ENCODE measurements around the gene USP34. TPM values are rescaled to one million over a fixed set of nuclear protein-coding genes. Genes with fewer than 3 reads are reported as not detected.
"Not testable (repeated sequence)": the region's sequence is repeated elsewhere in the genome, so short reads cannot be mapped to it uniquely, and the experiment has no call there.

USP34 gene
- total and polyA plus RNA-seq, 5 donors from 2014 or later = 16.6 to 197 (median 17.7) TPM

DNA sequence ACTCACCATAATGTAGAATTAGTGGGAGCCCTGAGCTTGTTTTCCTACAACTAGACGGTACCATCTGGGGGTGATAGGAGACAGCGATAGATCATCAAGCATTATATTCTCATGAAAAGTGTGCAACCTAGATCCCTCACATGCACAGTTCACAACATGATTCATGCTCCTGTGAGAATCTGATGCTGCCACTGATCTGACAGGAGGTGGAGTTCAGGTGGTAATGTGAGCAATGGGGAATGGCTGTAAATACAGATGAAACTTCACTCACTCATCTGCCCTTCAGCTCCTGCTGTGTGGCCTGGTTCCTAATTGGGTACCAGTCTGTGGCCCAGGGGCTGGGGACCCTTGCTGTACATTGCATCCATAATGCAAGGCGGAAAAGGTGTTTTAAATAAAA is 60.7 kb downstream of the USP34 start:
- no peaks in the 10 kb centered on the region for H3K27me3 Mint-ChIP-seq
- ATAC-seq (ENCODE audit: low read depth in 2 of 2) (no peak), DNase-seq (no peak)
- Histone ChIP-seq H3K4me1 (ENCODE audit: control insufficient read depth, insufficient read depth, low read length, poor library complexity, severe bottlenecking) (no peaks in the 10 kb centered on the region), H3K27ac (ENCODE audit: insufficient read depth, low read length, poor library complexity, severe bottlenecking) (no peak overlapping the region), H3K36me3 (ENCODE audit: control insufficient read depth, insufficient read depth, low read length) (peaks cover 24% of the 10 kb centered on the region), H3K27me3 (ENCODE audit: control insufficient read depth, insufficient read depth, low read length) (no peaks in the 10 kb centered on the region), H3K4me3 (ENCODE audit: low read depth, low read length) (no peak overlapping the region), H3K9me3 (ENCODE audit: control insufficient read depth in 2 of 2, low read length in 2 of 2) (no peaks in the 10 kb centered on the region)
- H3K9me3 Mint-ChIP-seq = peaks cover 0 to 2% (median 0%) of the 10 kb centered on the region in 7 donors
- peaks cover 20 to 35% (median 26%) of the 10 kb centered on the region in 4 donors for H3K4me1 Mint-ChIP-seq
- H3K4me3 Mint-ChIP-seq = no peak overlapping the region
- H3K36me3 Mint-ChIP-seq = peaks cover 28% of the 10 kb centered on the region
- H3K27ac Mint-ChIP-seq = peak overlapping the region in 1 of 3 donors; percentile 46

DNA sequence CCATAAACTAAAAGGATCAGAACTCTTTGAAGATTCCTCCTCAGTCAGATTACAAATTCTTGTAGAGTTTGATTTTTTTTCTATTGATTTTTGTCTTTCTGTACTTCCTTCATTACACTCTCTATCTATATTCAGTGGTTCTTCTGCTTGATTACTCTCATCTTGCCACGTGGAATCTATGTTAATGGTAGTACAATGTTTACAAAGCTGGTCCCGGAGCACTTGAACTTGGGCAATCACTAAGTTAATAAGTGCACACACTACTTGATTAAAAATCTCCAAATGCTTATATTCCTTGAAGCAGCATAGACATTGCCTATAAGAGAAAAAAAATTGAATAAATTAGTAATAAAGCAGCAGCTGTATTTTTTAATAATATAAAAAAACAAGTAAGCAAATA is 65.1 kb downstream of the USP34 start:
- Histone ChIP-seq H3K36me3 (ENCODE audit: control insufficient read depth, insufficient read depth, low read length) (peaks cover 36% of the 10 kb centered on the region), H3K4me3 (ENCODE audit: low read depth, low read length) (no peak overlapping the region), H3K4me1 (ENCODE audit: control insufficient read depth, insufficient read depth, low read length, poor library complexity, severe bottlenecking) (no peaks in the 10 kb centered on the region), H3K27me3 (ENCODE audit: control insufficient read depth, insufficient read depth, low read length) (no peaks in the 10 kb centered on the region), H3K27ac (ENCODE audit: insufficient read depth, low read length, poor library complexity, severe bottlenecking) (no peak overlapping the region), H3K9me3 (ENCODE audit: control insufficient read depth in 2 of 2, low read length in 2 of 2) (no peaks in the 10 kb centered on the region)
- Mint-ChIP-seq H3K4me1 (peaks cover 14 to 22% (median 18%) of the 10 kb centered on the region in 4 donors), H3K27me3 (no peaks in the 10 kb centered on the region), H3K27ac (peak overlapping the region in 1 of 3 donors; percentile 38), H3K36me3 (peaks cover 25% of the 10 kb centered on the region), H3K9me3 (no peaks in the 10 kb centered on the region), H3K4me3 (no peak overlapping the region)
- DNase-seq (no peak), ATAC-seq (ENCODE audit: low read depth in 2 of 2) (no peak)

DNA sequence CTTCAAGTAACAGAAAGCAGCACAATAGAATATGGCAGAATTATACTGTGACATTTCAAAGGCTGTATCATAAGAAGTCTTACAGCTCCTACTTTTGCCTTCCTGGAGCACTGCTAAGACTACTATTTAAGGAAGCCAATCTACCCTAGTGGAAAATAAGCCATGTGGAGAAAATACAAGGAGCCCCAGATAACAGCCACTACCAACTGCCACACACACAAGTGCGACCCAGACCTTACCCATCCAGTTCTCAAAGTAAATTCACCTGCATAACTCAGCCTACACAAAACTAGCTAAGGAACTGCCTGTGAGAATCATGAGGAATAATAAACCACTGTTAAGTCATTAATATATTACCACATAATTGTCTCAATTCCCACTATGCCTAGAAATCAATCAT is 66.4 kb downstream of the USP34 start:
- H3K4me1 Mint-ChIP-seq = peaks cover 11 to 19% (median 15%) of the 10 kb centered on the region in 4 donors
- no peak overlapping the region for H3K4me3 Mint-ChIP-seq
- no peaks in the 10 kb centered on the region for H3K9me3 Mint-ChIP-seq
- no peaks in the 10 kb centered on the region for H3K9me3 ChIP-seq (ENCODE audit: control insufficient read depth in 2 of 2, low read length in 2 of 2)
- no peaks in the 10 kb centered on the region for H3K27me3 Mint-ChIP-seq
- H3K4me3 ChIP-seq (ENCODE audit: low read depth, low read length) = no peak overlapping the region
- H3K36me3 Mint-ChIP-seq = peaks cover 21% of the 10 kb centered on the region
- no peaks in the 10 kb centered on the region for H3K4me1 ChIP-seq (ENCODE audit: control insufficient read depth, insufficient read depth, low read length, poor library complexity, severe bottlenecking)
- no peaks in the 10 kb centered on the region for H3K27me3 ChIP-seq (ENCODE audit: control insufficient read depth, insufficient read depth, low read length)
- ATAC-seq (ENCODE audit: low read depth in 2 of 2) = no peak
- no peak for DNase-seq
- H3K27ac ChIP-seq (ENCODE audit: insufficient read depth, low read length, poor library complexity, severe bottlenecking) = no peak overlapping the region
- peaks cover 30% of the 10 kb centered on the region for H3K36me3 ChIP-seq (ENCODE audit: control insufficient read depth, insufficient read depth, low read length)
- peak overlapping the region in 1 of 3 donors; percentile 67 for H3K27ac Mint-ChIP-seq

DNA sequence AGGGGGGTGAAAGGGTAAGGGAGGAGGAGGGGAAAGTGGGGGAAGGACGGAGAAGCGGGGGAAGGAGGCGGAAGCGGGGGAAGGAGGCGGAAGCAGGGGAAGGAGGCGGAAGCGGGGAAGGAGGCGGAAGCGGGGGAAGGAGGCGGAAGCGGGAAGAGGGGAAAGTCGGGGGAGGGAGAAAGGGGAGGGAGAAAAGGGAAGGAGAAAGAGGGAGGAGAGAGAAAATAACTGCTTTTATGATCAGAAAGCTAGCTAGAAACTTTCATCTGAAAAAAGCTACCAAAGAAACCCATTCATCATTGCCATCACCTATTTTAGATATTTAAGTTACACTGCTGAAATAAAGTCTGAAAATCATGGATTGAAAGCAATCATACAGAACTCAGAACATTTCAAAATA is 72.5 kb downstream of the USP34 start:
- H3K9me3 ChIP-seq (ENCODE audit: control insufficient read depth in 2 of 2, low read length in 2 of 2) = no peaks in the 10 kb centered on the region
- Mint-ChIP-seq H3K4me1 (peaks cover 0 to 2% (median 0%) of the 10 kb centered on the region in 4 donors), H3K4me3 (no peak overlapping the region), H3K27me3 (no peaks in the 10 kb centered on the region), H3K36me3 (peaks cover 3% of the 10 kb centered on the region), H3K9me3 (no peaks in the 10 kb centered on the region), H3K27ac (no peak overlapping the region)
- ATAC-seq (ENCODE audit: low read depth in 2 of 2) = no peak
- no peak overlapping the region for H3K4me3 ChIP-seq (ENCODE audit: low read depth, low read length)
- H3K27ac ChIP-seq (ENCODE audit: insufficient read depth, low read length, poor library complexity, severe bottlenecking) = no peak overlapping the region
- H3K36me3 ChIP-seq (ENCODE audit: control insufficient read depth, insufficient read depth, low read length) = peaks cover 26% of the 10 kb centered on the region
- DNase-seq = no peak
- H3K4me1 ChIP-seq (ENCODE audit: control insufficient read depth, insufficient read depth, low read length, poor library complexity, severe bottlenecking) = no peaks in the 10 kb centered on the region
- no peaks in the 10 kb centered on the region for H3K27me3 ChIP-seq (ENCODE audit: control insufficient read depth, insufficient read depth, low read length)

DNA sequence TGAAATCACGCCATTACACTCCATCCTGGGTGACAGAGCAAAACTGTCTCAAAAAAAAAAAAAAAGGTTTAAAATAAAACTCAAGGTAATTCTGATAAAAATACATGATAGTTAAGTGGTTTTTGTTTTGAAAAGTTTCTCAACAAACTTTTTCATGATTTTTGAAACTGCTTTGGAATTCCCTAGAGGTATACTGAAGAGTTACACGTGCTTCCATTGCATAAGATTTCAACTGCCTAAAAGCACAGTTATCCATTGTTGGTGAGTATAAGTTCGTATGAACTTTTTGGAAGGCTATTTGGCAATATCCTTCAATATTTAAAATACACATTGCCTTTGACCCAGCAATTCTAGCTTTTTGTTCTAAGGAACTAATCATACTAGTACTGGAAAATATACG is 74.9 kb downstream of the USP34 start:
- no peaks in the 10 kb centered on the region for H3K27me3 ChIP-seq (ENCODE audit: control insufficient read depth, insufficient read depth, low read length)
- Mint-ChIP-seq H3K27me3 (no peaks in the 10 kb centered on the region), H3K36me3 (peaks cover 14% of the 10 kb centered on the region), H3K9me3 (no peaks in the 10 kb centered on the region), H3K27ac (no peak overlapping the region), H3K4me3 (no peak overlapping the region), H3K4me1 (peaks cover 0 to 3% (median under 1%) of the 10 kb centered on the region in 4 donors)
- no peak overlapping the region for H3K4me3 ChIP-seq (ENCODE audit: low read depth, low read length)
- H3K27ac ChIP-seq (ENCODE audit: insufficient read depth, low read length, poor library complexity, severe bottlenecking) = no peak overlapping the region
- no peaks in the 10 kb centered on the region for H3K9me3 ChIP-seq (ENCODE audit: control insufficient read depth in 2 of 2, low read length in 2 of 2)
- DNase-seq (no peak), ATAC-seq (ENCODE audit: low read depth in 2 of 2) (no peak)
- no peaks in the 10 kb centered on the region for H3K4me1 ChIP-seq (ENCODE audit: control insufficient read depth, insufficient read depth, low read length, poor library complexity, severe bottlenecking)
- H3K36me3 ChIP-seq (ENCODE audit: control insufficient read depth, insufficient read depth, low read length) = peaks cover 30% of the 10 kb centered on the region

DNA sequence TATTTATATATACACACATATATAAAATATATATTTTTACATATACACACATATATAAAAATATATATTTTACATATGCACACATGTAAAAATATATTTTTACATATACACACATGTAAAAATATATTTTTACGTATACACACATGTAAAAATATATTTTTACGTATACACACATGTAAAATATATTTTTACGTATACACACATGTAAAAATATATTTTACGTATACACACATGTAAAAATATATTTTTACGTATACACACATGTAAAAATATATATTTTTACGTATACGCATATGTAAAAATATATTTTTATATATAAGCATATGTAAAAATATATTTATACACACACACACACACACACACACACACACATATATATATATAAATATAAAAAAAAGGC is 83.3 kb downstream of the USP34 start:
- ATAC-seq (ENCODE audit: low read depth in 2 of 2); H3K27me3 ChIP-seq (ENCODE audit: control insufficient read depth, insufficient read depth, low read length); DNase-seq; H3K9me3 Mint-ChIP-seq; H3K9me3 ChIP-seq (ENCODE audit: control insufficient read depth in 2 of 2, low read length in 2 of 2); H3K27me3 Mint-ChIP-seq; H3K27ac Mint-ChIP-seq; H3K27ac ChIP-seq (ENCODE audit: insufficient read depth, low read length, poor library complexity, severe bottlenecking); H3K4me3 ChIP-seq (ENCODE audit: low read depth, low read length); H3K4me1 ChIP-seq (ENCODE audit: control insufficient read depth, insufficient read depth, low read length, poor library complexity, severe bottlenecking); H3K4me3 Mint-ChIP-seq: not testable (repeated sequence)
- peaks cover 6 to 18% (median 10%) of the 10 kb centered on the region in 4 donors for H3K4me1 Mint-ChIP-seq
- peaks cover 23% of the 10 kb centered on the region for H3K36me3 ChIP-seq (ENCODE audit: control insufficient read depth, insufficient read depth, low read length)
- peaks cover 23% of the 10 kb centered on the region for H3K36me3 Mint-ChIP-seq

DNA sequence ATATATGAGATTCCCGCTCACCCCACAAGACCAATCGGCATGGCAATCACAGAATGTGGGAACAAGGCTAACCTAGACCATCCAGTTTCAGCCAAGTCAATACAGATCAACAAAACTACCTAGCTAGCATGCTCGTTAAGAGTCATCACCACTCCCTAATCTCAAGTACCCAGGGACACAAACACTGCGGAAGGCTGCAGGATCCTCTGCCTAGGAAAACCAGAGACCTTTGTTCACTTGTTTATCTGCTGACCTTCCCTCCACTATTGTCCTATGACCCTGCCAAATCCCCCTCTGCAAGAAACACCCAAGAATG is 90.0 kb downstream of the USP34 start:
- not testable (repeated sequence) for H3K4me1 ChIP-seq (ENCODE audit: control insufficient read depth, insufficient read depth, low read length, poor library complexity, severe bottlenecking); H3K4me3 Mint-ChIP-seq; H3K27me3 ChIP-seq (ENCODE audit: control insufficient read depth, insufficient read depth, low read length); H3K9me3 Mint-ChIP-seq; H3K27me3 Mint-ChIP-seq; DNase-seq; H3K27ac ChIP-seq (ENCODE audit: insufficient read depth, low read length, poor library complexity, severe bottlenecking); ATAC-seq (ENCODE audit: low read depth in 2 of 2); H3K9me3 ChIP-seq (ENCODE audit: control insufficient read depth in 2 of 2, low read length in 2 of 2); H3K4me3 ChIP-seq (ENCODE audit: low read depth, low read length)
- peaks cover 60% of the 10 kb centered on the region for H3K36me3 ChIP-seq (ENCODE audit: control insufficient read depth, insufficient read depth, low read length)
- peaks cover 10 to 29% (median 17%) of the 10 kb centered on the region in 4 donors for H3K4me1 Mint-ChIP-seq
- H3K27ac Mint-ChIP-seq = peak overlapping the region in 1 of 3 donors; percentile 46
- H3K36me3 Mint-ChIP-seq = peaks cover 62% of the 10 kb centered on the region

DNA sequence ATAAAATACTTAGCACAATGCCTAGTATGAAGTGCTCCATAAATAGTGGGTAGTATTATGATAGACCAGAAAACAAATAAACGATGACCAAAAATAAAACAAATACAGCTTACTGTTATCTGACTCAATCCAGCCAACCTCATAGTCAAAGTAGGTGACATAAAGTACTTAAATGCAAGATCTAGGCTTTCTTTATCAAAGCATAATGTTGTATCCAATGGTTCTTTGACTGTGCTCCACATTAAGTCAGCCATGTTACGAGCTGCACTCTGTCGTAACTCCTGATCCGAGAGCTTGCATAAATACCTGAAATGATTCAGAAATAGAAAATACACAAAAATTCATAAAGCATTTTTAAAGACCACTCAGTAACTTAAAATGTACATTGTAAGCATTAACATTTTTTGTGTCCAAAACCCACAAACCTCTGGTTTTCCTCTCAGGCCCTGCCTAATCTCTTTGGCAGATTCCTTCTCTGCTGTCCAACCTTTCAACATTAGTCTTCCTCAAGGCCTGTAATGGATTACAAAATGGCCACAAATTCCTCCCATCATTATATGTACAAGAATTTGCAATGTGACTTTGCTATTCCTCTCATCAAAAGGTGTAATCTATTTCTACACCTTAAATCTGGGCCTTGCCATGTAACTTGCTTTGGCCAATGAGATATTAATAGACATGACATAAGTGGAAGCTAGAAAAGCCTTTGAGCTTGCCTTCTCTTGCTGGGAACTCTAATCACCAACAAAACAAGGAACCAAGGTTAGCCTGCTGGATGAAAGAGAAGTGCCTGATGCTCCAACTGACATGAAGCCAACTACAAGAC is 90.6 kb downstream of the USP34 start:
- no peaks in the 10 kb centered on the region for H3K4me1 ChIP-seq (ENCODE audit: control insufficient read depth, insufficient read depth, low read length, poor library complexity, severe bottlenecking)
- Mint-ChIP-seq H3K36me3 (peaks cover 65% of the 10 kb centered on the region), H3K9me3 (peaks cover 0 to 4% (median 0%) of the 10 kb centered on the region in 7 donors), H3K27me3 (no peaks in the 10 kb centered on the region), H3K27ac (peak overlapping the region in 1 of 3 donors; percentile 46), H3K4me3 (no peak overlapping the region), H3K4me1 (peaks cover 10 to 31% (median 17%) of the 10 kb centered on the region in 4 donors)
- no peaks in the 10 kb centered on the region for H3K9me3 ChIP-seq (ENCODE audit: control insufficient read depth in 2 of 2, low read length in 2 of 2)
- no peak overlapping the region for H3K4me3 ChIP-seq (ENCODE audit: low read depth, low read length)
- peaks cover 62% of the 10 kb centered on the region for H3K36me3 ChIP-seq (ENCODE audit: control insufficient read depth, insufficient read depth, low read length)
- H3K27me3 ChIP-seq (ENCODE audit: control insufficient read depth, insufficient read depth, low read length) = no peaks in the 10 kb centered on the region
- DNase-seq (no peak), ATAC-seq (ENCODE audit: low read depth in 2 of 2) (no peak)
- no peak overlapping the region for H3K27ac ChIP-seq (ENCODE audit: insufficient read depth, low read length, poor library complexity, severe bottlenecking)
